Activated naive CD4-positive, alpha-beta T cell treated with anti-CD3 and anti-CD28 coated beads, Interleukin-2, amount 50 U/mL, for 72 hours (primary cell): Measurements from ENCODE around the gene GARRE1. TPM values are rescaled to one million over a fixed set of nuclear protein-coding genes. Genes with fewer than 3 reads are reported as not detected.

Source experiments
- ATAC-seq, 2 donors: fragments of 150-1000 bp; cut with Tn5 transposase; 2 replicates each; pipeline ENCODE4 v1.10.0; 2021; ENCODE audit warnings: mild to moderate bottlenecking in 2 of 2, moderate library complexity in 2 of 2
- DNase-seq, 2 donors: peaks; one replicate each; pipeline ENCODE4 v3.0.0; 2021 to 2022; ENCODE audit warnings: low spot score in 2 of 2
- H3K27ac Mint-ChIP-seq, 2 donors: one replicate each; pipeline ENCODE4 v1.8.0; 2022; ENCODE audit warnings: mild to moderate bottlenecking in 2 of 2, mixed read lengths in 2 of 2
- H3K36me3 Mint-ChIP-seq, 2 donors: one replicate each; pipeline ENCODE4 v1.8.0; 2022; ENCODE audit warnings: mixed read lengths in 2 of 2
- H3K9me3 Mint-ChIP-seq, 2 donors: one replicate each; pipeline ENCODE4 v1.8.0; 2022; ENCODE audit warnings: mixed read lengths in 2 of 2
- total RNA-seq, 2 donors: library from RNA; stranded (reverse); gene quantifications; one replicate each; pipeline ENCODE4 v1.2.3, GENCODE V29; 2022

Gene GARRE1
- total RNA-seq, 2 donors from 2014 or later, result 11.7 to 15.0 TPM

- Mint-ChIP-seq H3K27ac (peak overlapping the region in 1 of 2 donors; percentile 73), H3K9me3 (no peaks in the 10 kb centered on the region), H3K36me3 (no peaks in the 10 kb centered on the region)
- ATAC-seq (no peak), DNase-seq (no peak)
These were observed 45.2 kb downstream of the GARRE1 start for GRCh38 chr19:34299576-34299975.

GRCh38 chr19:34300380-34300779 is 46.0 kb downstream of the GARRE1 start:
- ATAC-seq, result no peak
- H3K27ac Mint-ChIP-seq, result no peak overlapping the region
- H3K9me3 Mint-ChIP-seq, result no peaks in the 10 kb centered on the region
- DNase-seq, result no peak
- peaks cover 0 to 5% of the 10 kb centered on the region in 2 donors for H3K36me3 Mint-ChIP-seq

- DNase-seq (no peak), ATAC-seq (no peak)
- Mint-ChIP-seq H3K36me3 (peaks cover 0 to 7% of the 10 kb centered on the region in 2 donors), H3K9me3 (no peaks in the 10 kb centered on the region), H3K27ac (no peak overlapping the region)
These were observed 46.6 kb downstream of the GARRE1 start for GRCh38 chr19:34300962-34301361.

Other genes with a start within 250 kb of the GARRE1 start
- 100 to 1,000 TPM in 1 of 2 donors, 10 to 100 TPM in 1; 77.3 to 101 TPM for gene LSM14A, start 82.0 kb upstream of the GARRE1 start, total RNA-seq
- gene GPI, start 110.6 kb downstream of the GARRE1 start, total RNA-seq, result 100 to 1,000 TPM; 359 to 904 TPM
- gene PDCD2L, start 149.8 kb downstream of the GARRE1 start, total RNA-seq, result 10 to 100 TPM; 18.0 to 32.8 TPM
- gene UBA2, start 173.8 kb downstream of the GARRE1 start, total RNA-seq, result 100 to 1,000 TPM; 137 to 162 TPM
- gene WTIP, start 227.2 kb downstream of the GARRE1 start, total RNA-seq, result 1 to 10 TPM in 1 of 2 donors, under 1 TPM in 1; 0.33 to 1.6 TPM